Naive thymus-derived CD4-positive, alpha-beta T cell (primary cell): ENCODE measurements around the gene PSEN1. TPM values are rescaled to one million over a fixed set of nuclear protein-coding genes. Genes with fewer than 3 reads are reported as not detected.
A peak's percentile ranks its signal among the peaks of the same experiment; 100 is the strongest.
"Not testable (repeated sequence)": the region's sequence is repeated elsewhere in the genome, so short reads cannot be mapped to it uniquely, and the experiment has no call there.

ENCODE experiments used
- ATAC-seq: fragments of 150-1000 bp; cut with Tn5 transposase; 2 replicates; pipeline ENCODE4 v1.10.0; 2021; ENCODE audit warnings: mild to moderate bottlenecking, moderate library complexity
- CTCF ChIA-PET: fragments of 350-600 bp; sonication (Branson Sonifier 250); formaldehyde crosslinking; loops from one replicate; lab custom pipeline; 2021; ENCODE audit warnings: antibody characterized with exemption; lab: Charles Lee
- POLR2A ChIA-PET: fragments of 350-600 bp; sonication (Branson Sonifier 250); formaldehyde crosslinking; loops from one replicate; lab custom pipeline; 2021; ENCODE audit warnings: antibody characterized with exemption, inconsistent platforms; lab: Charles Lee
- DNase-seq, 9 donors: peaks; one replicate each; pipeline versions ENCODE4 v3.0.0 to v3.0.0-alpha.2; 2020 to 2022; ENCODE audit warnings: mixed read lengths in 1 of 9
- H3K27ac ChIP-seq: one replicate; pipeline ENCODE4 v1.7.0; 2013; ENCODE audit warnings: mild to moderate bottlenecking, low read depth, low read length, moderate library complexity
- H3K27me3 ChIP-seq, 2 donors: one replicate each; pipeline ENCODE4 v1.7.0; 2013; ENCODE audit warnings: low read length in 2 of 2, mild to moderate bottlenecking in 2 of 2, moderate library complexity in 2 of 2; ENCODE audit not compliant: control insufficient read depth in 2 of 2, insufficient read depth in 2 of 2
- H3K36me3 ChIP-seq, 3 experiments: 1 replicate in 2 of 3; 2 replicates in 1 of 3; pipeline ENCODE4 v1.7.0; 2013; ENCODE audit warnings: low read length in 3 of 3, mild to moderate bottlenecking in 3 of 3, moderate library complexity in 1 of 3; ENCODE audit not compliant: insufficient read depth in 3 of 3, control insufficient read depth in 2 of 3
- H3K4me1 ChIP-seq, 2 donors: one replicate each; pipeline ENCODE4 v1.7.0; 2013; ENCODE audit warnings: low read length in 2 of 2, mild to moderate bottlenecking in 2 of 2, moderate library complexity in 1 of 2; ENCODE audit not compliant: control insufficient read depth in 2 of 2, insufficient read depth in 2 of 2
- H3K4me3 ChIP-seq: 2 replicates; pipeline ENCODE4 v1.7.0; 2013; ENCODE audit warnings: mild to moderate bottlenecking, low read length
- H3K9me3 ChIP-seq, 3 experiments: 1 replicate in 2 of 3; 2 replicates in 1 of 3; pipeline ENCODE4 v1.7.0; 2013; ENCODE audit warnings: low read length in 3 of 3; ENCODE audit not compliant: control insufficient read depth in 2 of 3
- H3K27ac Mint-ChIP-seq, 9 donors: one replicate each; pipeline ENCODE4 v1.8.0; 2020 to 2022; ENCODE audit warnings: mixed read lengths in 9 of 9, mild to moderate bottlenecking in 8 of 9, moderate library complexity in 5 of 9, inconsistent platforms in 2 of 9
- H3K27me3 Mint-ChIP-seq, 5 donors: one replicate each; pipeline ENCODE4 v1.8.0; 2021 to 2022; ENCODE audit warnings: mixed read lengths in 5 of 5, mild to moderate bottlenecking in 1 of 5
- H3K36me3 Mint-ChIP-seq, 5 donors: one replicate each; pipeline ENCODE4 v1.8.0; 2020 to 2022; ENCODE audit warnings: mixed read lengths in 5 of 5, mild to moderate bottlenecking in 3 of 5, inconsistent platforms in 1 of 5
- H3K4me1 Mint-ChIP-seq, 7 donors: one replicate each; pipeline ENCODE4 v1.8.0; 2020 to 2022; ENCODE audit warnings: mixed read lengths in 7 of 7, mild to moderate bottlenecking in 3 of 7, inconsistent platforms in 1 of 7
- H3K4me3 Mint-ChIP-seq, 10 donors: one replicate each; pipeline ENCODE4 v1.8.0; 2020 to 2022; ENCODE audit warnings: mild to moderate bottlenecking in 10 of 10, mixed read lengths in 10 of 10, moderate library complexity in 6 of 10, inconsistent platforms in 2 of 10
- H3K9me3 Mint-ChIP-seq, 11 donors: one replicate each; pipeline ENCODE4 v1.8.0; 2020 to 2022; ENCODE audit warnings: mixed read lengths in 11 of 11, mild to moderate bottlenecking in 4 of 11, inconsistent platforms in 1 of 11, moderate library complexity in 1 of 11
- intact Hi-C, 2 donors: fragments of 100-400 bp; cut with micrococcal nuclease; formaldehyde crosslinking; loops; one replicate each; pipeline ENCODE4 v1.15.1; 2023
- polyA plus RNA-seq, 2 donors: library from polyadenylated mRNA; unstranded; fragments of 300-500 nt; fragmentation: Illumina TruSeq; gene quantifications; one replicate each; pipeline ENCODE4 v1.2.3, GENCODE V29; 2021
- total RNA-seq, 6 experiments: library from RNA in 5 of 6; stranded (reverse) in 5 of 6; gene quantifications; 1 replicate in 5 of 6; 2 replicates in 1 of 6; pipeline ENCODE4 v1.2.3 and lab custom pipeline; 2021 to 2026

The PSEN1 gene
- total and polyA plus RNA-seq, 7 experiments from 2014 or later = 23.7 to 55.8 (median 43.2) TPM

GRCh38 chr14:73180385-73180805, 44.1 kb downstream of the PSEN1 start:
- Histone ChIP-seq H3K36me3 (peaks cover 7 to 37% (median 10%) of the 10 kb centered on the region in 3 experiments), H3K27me3 (no peaks in the 10 kb centered on the region), H3K9me3 (no peaks in the 10 kb centered on the region), H3K27ac (no peak overlapping the region), H3K4me1 (no peaks in the 10 kb centered on the region), H3K4me3 (no peak overlapping the region)
- no peak for DNase-seq
- Mint-ChIP-seq H3K27ac (peak overlapping the region in 1 of 9 donors; percentile 34), H3K36me3 (peaks cover 0 to 31% (median 14%) of the 10 kb centered on the region in 5 donors), H3K27me3 (no peaks in the 10 kb centered on the region), H3K9me3 (no peaks in the 10 kb centered on the region), H3K4me1 (peaks cover 0 to 6% (median 0%) of the 10 kb centered on the region in 7 donors), H3K4me3 (no peak overlapping the region)
- peak; percentile 40 for ATAC-seq
- intact Hi-C loops = no loop called here
- CTCF ChIA-PET = no interaction called here
- POLR2A ChIA-PET = no interaction called here

- ATAC-seq, H3K27ac Mint-ChIP-seq, CTCF ChIA-PET: not testable (repeated sequence)
Measured at GRCh38 chr14:73180969-73181368, 44.7 kb downstream of the PSEN1 start.

GRCh38 chr14:73188501-73188911, 52.2 kb downstream of the PSEN1 start:
- intact Hi-C loops = no loop called here

More at GRCh38 chr14:73180969-73181368, 44.7 kb downstream of the PSEN1 start:
- H3K27me3 Mint-ChIP-seq, POLR2A ChIA-PET, H3K27me3 ChIP-seq, H3K4me1 ChIP-seq, DNase-seq, H3K9me3 ChIP-seq, H3K4me3 ChIP-seq, H3K9me3 Mint-ChIP-seq, H3K27ac ChIP-seq, intact Hi-C loops, H3K4me1 Mint-ChIP-seq, H3K4me3 Mint-ChIP-seq: not testable (repeated sequence)
- H3K36me3 Mint-ChIP-seq = peaks cover 0 to 27% (median 14%) of the 10 kb centered on the region in 5 donors
- peaks cover 6 to 31% (median 7%) of the 10 kb centered on the region in 3 experiments for H3K36me3 ChIP-seq

GRCh38 chr14:73189651-73190050, 53.3 kb downstream of the PSEN1 start:
- ATAC-seq (no peak), DNase-seq (no peak)
- peaks cover 0 to 3% (median 0%) of the 10 kb centered on the region in 7 donors for H3K4me1 Mint-ChIP-seq
- intact Hi-C loops = no loop called here
- no peaks in the 10 kb centered on the region for H3K27me3 Mint-ChIP-seq
- Histone ChIP-seq H3K4me3 (no peak overlapping the region), H3K9me3 (no peaks in the 10 kb centered on the region), H3K27me3 (no peaks in the 10 kb centered on the region), H3K36me3 (peaks cover 0 to 57% (median 4%) of the 10 kb centered on the region in 3 experiments), H3K4me1 (no peaks in the 10 kb centered on the region), H3K27ac (no peak overlapping the region)
- CTCF ChIA-PET = no interaction called here
- H3K27ac Mint-ChIP-seq = peak overlapping the region in 1 of 9 donors; percentile 54
- no peak overlapping the region for H3K4me3 Mint-ChIP-seq
- POLR2A ChIA-PET = no interaction called here
- no peaks in the 10 kb centered on the region for H3K9me3 Mint-ChIP-seq
- H3K36me3 Mint-ChIP-seq = peaks cover 0 to 45% (median 27%) of the 10 kb centered on the region in 5 donors

More at GRCh38 chr14:73188501-73188911, 52.2 kb downstream of the PSEN1 start:
- Histone ChIP-seq H3K27me3 (no peaks in the 10 kb centered on the region), H3K27ac (no peak overlapping the region), H3K4me3 (no peak overlapping the region), H3K4me1 (no peaks in the 10 kb centered on the region), H3K9me3 (no peaks in the 10 kb centered on the region), H3K36me3 (peaks cover 0 to 46% (median 4%) of the 10 kb centered on the region in 3 experiments)
- ChIA-PET POLR2A (no interaction called here), CTCF (interaction anchor here (0.6 kb wide), 1 partner anchor 235 kb away, joined by 7 read pairs; no protein-coding TSS in a partner anchor)
- H3K27ac Mint-ChIP-seq = no peak overlapping the region
- H3K36me3 Mint-ChIP-seq = peaks cover 0 to 43% (median 22%) of the 10 kb centered on the region in 5 donors
- DNase-seq (no peak), ATAC-seq (no peak)
- H3K27me3 Mint-ChIP-seq = no peaks in the 10 kb centered on the region
- H3K4me1 Mint-ChIP-seq = peaks cover 0 to 3% (median 0%) of the 10 kb centered on the region in 7 donors
- H3K4me3 Mint-ChIP-seq = no peak overlapping the region
- no peaks in the 10 kb centered on the region for H3K9me3 Mint-ChIP-seq

- peaks cover 0 to 70% (median 4%) of the 10 kb centered on the region in 3 experiments for H3K36me3 ChIP-seq
- no peak overlapping the region for H3K4me3 ChIP-seq
- Mint-ChIP-seq H3K4me3 (no peak overlapping the region), H3K9me3 (no peaks in the 10 kb centered on the region), H3K27ac (no peak overlapping the region), H3K4me1 (peaks cover 0 to 3% (median 0%) of the 10 kb centered on the region in 7 donors), H3K36me3 (peaks cover 0 to 55% (median 32%) of the 10 kb centered on the region in 5 donors), H3K27me3 (no peaks in the 10 kb centered on the region)
- H3K27me3 ChIP-seq = no peaks in the 10 kb centered on the region
- intact Hi-C loops = no loop called here
- no peak overlapping the region for H3K27ac ChIP-seq
- DNase-seq (no peak), ATAC-seq (no peak)
- CTCF ChIA-PET = no interaction called here
- POLR2A ChIA-PET = no interaction called here
- H3K9me3 ChIP-seq = no peaks in the 10 kb centered on the region
- H3K4me1 ChIP-seq = no peaks in the 10 kb centered on the region
Measured at GRCh38 chr14:73191441-73191840, 55.1 kb downstream of the PSEN1 start.

GRCh38 chr14:73194306-73194705, 58.0 kb downstream of the PSEN1 start:
- intact Hi-C loops, H3K27me3 ChIP-seq, H3K9me3 ChIP-seq, H3K4me3 Mint-ChIP-seq, POLR2A ChIA-PET, H3K27me3 Mint-ChIP-seq, H3K4me1 Mint-ChIP-seq, H3K4me3 ChIP-seq, H3K27ac Mint-ChIP-seq, CTCF ChIA-PET, ATAC-seq, H3K9me3 Mint-ChIP-seq, H3K4me1 ChIP-seq, DNase-seq, H3K27ac ChIP-seq: not testable (repeated sequence)
- peaks cover 12 to 57% (median 34%) of the 10 kb centered on the region in 5 donors for H3K36me3 Mint-ChIP-seq
- peaks cover 0 to 71% (median 4%) of the 10 kb centered on the region in 3 experiments for H3K36me3 ChIP-seq

- Histone ChIP-seq H3K27ac (no peak overlapping the region), H3K4me3 (no peak overlapping the region), H3K36me3 (peaks cover 0 to 57% (median 0%) of the 10 kb centered on the region in 3 experiments), H3K9me3 (no peaks in the 10 kb centered on the region), H3K4me1 (no peaks in the 10 kb centered on the region), H3K27me3 (no peaks in the 10 kb centered on the region)
- ATAC-seq = no peak
- H3K27ac Mint-ChIP-seq = peak overlapping the region in 2 of 9 donors; percentile 6 to 25
- H3K27me3 Mint-ChIP-seq = no peaks in the 10 kb centered on the region
- intact Hi-C loops = no loop called here
- DNase-seq = no peak
- H3K9me3 Mint-ChIP-seq = peaks cover 0 to 2% (median 0%) of the 10 kb centered on the region in 11 donors
- peaks cover 12 to 53% (median 36%) of the 10 kb centered on the region in 5 donors for H3K36me3 Mint-ChIP-seq
- POLR2A ChIA-PET = no interaction called here
- no peak overlapping the region for H3K4me3 Mint-ChIP-seq
- peaks cover 0 to 4% (median 0%) of the 10 kb centered on the region in 7 donors for H3K4me1 Mint-ChIP-seq
- CTCF ChIA-PET = interaction anchor here (0.5 kb wide), 1 partner anchor 20 kb away, joined by 3 read pairs; no protein-coding TSS in a partner anchor
Measured at GRCh38 chr14:73198253-73198652, 61.9 kb downstream of the PSEN1 start.
